Spleen (tissue), 11 donors: ENCODE data around the gene FGF5. TPM values are rescaled to one million over a fixed set of nuclear protein-coding genes. Genes with fewer than 3 reads are reported as not detected.
"Not testable (repeated sequence)": the region's sequence is repeated elsewhere in the genome, so short reads cannot be mapped to it uniquely, and the experiment has no call there.

ENCODE experiments used
- DNase-seq: peaks from one replicate; pipeline ENCODE4 v3.0.0-alpha.2; 2020
- H3K27ac ChIP-seq, 8 donors: fragments of 200-600 bp; sonication (generic) in 7 of 8; 1 replicate in 4 of 8; 2 replicates in 4 of 8; pipeline versions ENCODE4 v1.5.0 to v1.8.0; 2016 to 2021; ENCODE audit warnings: inconsistent platforms in 4 of 8, mild to moderate bottlenecking in 4 of 8, moderate library complexity in 1 of 8
- H3K27me3 ChIP-seq, 7 donors: fragments of 200-600 bp; sonication (generic) in 6 of 7; replicated peaks in 1 of 7; 1 replicate in 4 of 7; 2 replicates in 3 of 7; pipeline versions ENCODE4 v1.5.0 to v1.8.0; 2016 to 2021; ENCODE audit warnings: inconsistent platforms in 3 of 7, mild to moderate bottlenecking in 1 of 7
- H3K36me3 ChIP-seq, 6 donors: fragments of 200-600 bp; sonication (generic) in 5 of 6; 1 replicate in 4 of 6; 2 replicates in 2 of 6; pipeline versions ENCODE4 v1.5.0 to v1.8.0; 2016 to 2021; ENCODE audit warnings: inconsistent platforms in 2 of 6
- H3K4me1 ChIP-seq, 6 donors: fragments of 200-600 bp; sonication (generic) in 5 of 6; 1 replicate in 3 of 6; 2 replicates in 3 of 6; pipeline versions ENCODE4 v1.5.0 to v1.8.0; 2016 to 2021; ENCODE audit warnings: inconsistent platforms in 3 of 6
- H3K4me3 ChIP-seq, 8 donors: fragments of 200-600 bp; sonication (generic) in 7 of 8; 1 replicate in 4 of 8; 2 replicates in 4 of 8; pipeline versions ENCODE4 v1.5.0 to v1.8.0; 2016 to 2021; ENCODE audit warnings: inconsistent platforms in 4 of 8, mild to moderate bottlenecking in 4 of 8, moderate library complexity in 2 of 8
- H3K9me3 ChIP-seq, 8 donors: fragments of 200-600 bp; sonication (generic) in 7 of 8; 1 replicate in 4 of 8; 2 replicates in 4 of 8; pipeline versions ENCODE4 v1.5.0 to v1.8.0; 2016 to 2021; ENCODE audit warnings: inconsistent platforms in 4 of 8
- CTCF ChIP-seq, 11 experiments: fragments of 200-600 bp in 7 of 11; fragments of 450-650 bp in 4 of 11; sonication (generic) in 4 of 11; IDR thresholded peaks in 8 of 11; conservative IDR thresholded peaks in 3 of 11; 1 replicate in 7 of 11; 2 replicates in 4 of 11; pipeline versions ENCODE4 v1.4.0 to v1.8.0; 2016 to 2021; ENCODE audit warnings: antibody characterized with exemption in 11 of 11, inconsistent platforms in 4 of 11, mild to moderate bottlenecking in 1 of 11
- POLR2A ChIP-seq, 3 donors: fragments of 450-650 bp; IDR thresholded peaks; one replicate each; pipeline ENCODE4 v1.5.1; 2017; ENCODE audit warnings: antibody characterized with exemption in 3 of 3, mild to moderate bottlenecking in 1 of 3
- POLR2AphosphoS5 ChIP-seq, 3 donors: sonication (generic); formaldehyde crosslinking; IDR thresholded peaks; one replicate each; pipeline ENCODE4 v1.5.1; 2017; ENCODE audit warnings: antibody characterized with exemption in 3 of 3
- WGBS, 5 donors: extraction: QIAGEN DNeasy Blood & Tissue Kit in 3 of 5; methylation state at CpG; one replicate each; pipeline versions ENCODE4 v1.1.5 to v1.1.7; 2013 to 2018; 5-methylcytosine and 5-hydroxymethylcytosine counted together
- intact Hi-C: fragments of 100-400 bp; cut with DNase I; formaldehyde crosslinking; loops from one replicate; pipeline ENCODE4 v1.15.0; 2023; ENCODE audit warnings: low total_unique reads
- polyA plus RNA-seq, 3 donors: library from polyadenylated mRNA; stranded (reverse); fragments of 200-250 nt; gene quantifications; one replicate each; pipeline ENCODE4 v1.2.1, GENCODE V29; 2013
- total RNA-seq, 7 donors: library from RNA; depleted of rRNA in 3 of 7; stranded (reverse); fragments of >200 nt in 3 of 7; fragmentation: NEBNext Ultra II Directional in 4 of 7; extraction: Animal tissue kit (Norgen Biotek cat#: 25700) in 4 of 7; gene quantifications; one replicate each; pipeline versions ENCODE4 v1.1.0 to v1.2.1, GENCODE V29; 2016 to 2021
- donor health status: healthy with polysubstance abuse.
- donor health status: DM: no; HTN: no; CAD: no; lungs with moderate emphysema.
- donor health status: DM: no; HTN: no; CAD: no.
- donor health status: Bipolar disorder and iron deficiency.
- donor health status: healthy.
- donor health status: DM: no; HTN: no; CAD: no.
- donor health status: DM: yes; HTN: yes; CAD: no.

The FGF5 gene
- total and polyA plus RNA-seq, 10 donors, result 0.06 TPM; not detected in 9

- DNase-seq, result no peak
- H3K9me3 ChIP-seq, result no peaks in the 10 kb centered on the region
- TF ChIP-seq POLR2A (IDR thresholded peaks at IDR 0.05), result no peak
- no peak for TF ChIP-seq CTCF (IDR thresholded peaks at IDR 0.05 in 8 of 11, conservative IDR thresholded peaks at IDR 0.05 in 3 of 11)
- no peak for TF ChIP-seq POLR2AphosphoS5 (IDR thresholded peaks at IDR 0.05)
- H3K36me3 ChIP-seq, result no peaks in the 10 kb centered on the region
- 73 to 96% (median 80%) methylated on average over 3 of the region's 3 CpGs for WGBS, 5 donors
- H3K27me3 ChIP-seq, result peaks cover 0 to 51% (median 0%) of the 10 kb centered on the region in 7 donors
- intact Hi-C loops, result no loop called here
- no peaks in the 10 kb centered on the region for H3K4me1 ChIP-seq
- no peak overlapping the region for H3K4me3 ChIP-seq
- no peak overlapping the region for H3K27ac ChIP-seq
These were observed 44.7 kb downstream of the FGF5 start for GRCh38 chr4:80311130-80311529.

- Histone ChIP-seq H3K36me3 (no peaks in the 10 kb centered on the region), H3K27me3 (peaks cover 0 to 53% (median 0%) of the 10 kb centered on the region in 7 donors), H3K9me3 (no peaks in the 10 kb centered on the region), H3K4me1 (no peaks in the 10 kb centered on the region), H3K27ac (no peak overlapping the region), H3K4me3 (no peak overlapping the region)
- no peak for DNase-seq
- 69 to 79% (median 76%) methylated on average over 1 of the region's 1 CpG for WGBS, 5 donors
- TF ChIP-seq CTCF (IDR thresholded peaks at IDR 0.05 in 8 of 11, conservative IDR thresholded peaks at IDR 0.05 in 3 of 11) (no peak), POLR2A (IDR thresholded peaks at IDR 0.05) (no peak), POLR2AphosphoS5 (IDR thresholded peaks at IDR 0.05) (no peak)
- intact Hi-C loops, result no loop called here
These were observed 45.7 kb downstream of the FGF5 start for GRCh38 chr4:80312124-80312523.

GRCh38 chr4:80313627-80314026 lies 47.2 kb downstream of the FGF5 start:
- TF ChIP-seq POLR2AphosphoS5 (IDR thresholded peaks at IDR 0.05), result no peak
- TF ChIP-seq POLR2A (IDR thresholded peaks at IDR 0.05), result no peak
- no peak for TF ChIP-seq CTCF (IDR thresholded peaks at IDR 0.05 in 8 of 11, conservative IDR thresholded peaks at IDR 0.05 in 3 of 11)
- no peaks in the 10 kb centered on the region for H3K4me1 ChIP-seq
- peaks cover 0 to 39% (median 0%) of the 10 kb centered on the region in 7 donors for H3K27me3 ChIP-seq
- WGBS, 5 donors, result 70 to 85% (median 80%) methylated on average over 7 of the region's 7 CpGs
- no peaks in the 10 kb centered on the region for H3K9me3 ChIP-seq
- H3K36me3 ChIP-seq, result no peaks in the 10 kb centered on the region
- H3K27ac ChIP-seq, result no peak overlapping the region
- intact Hi-C loops, result no loop called here
- DNase-seq, result no peak
- no peak overlapping the region for H3K4me3 ChIP-seq

- H3K27me3 ChIP-seq, result peaks cover 0 to 21% (median 0%) of the 10 kb centered on the region in 7 donors
- intact Hi-C loops, H3K36me3 ChIP-seq, H3K4me1 ChIP-seq, DNase-seq, H3K27ac ChIP-seq, H3K9me3 ChIP-seq, H3K4me3 ChIP-seq: not testable (repeated sequence)
These were observed 49.4 kb downstream of the FGF5 start for GRCh38 chr4:80315848-80316247.

GRCh38 chr4:80321341-80321740 lies 54.9 kb downstream of the FGF5 start:
- DNase-seq, result peak; percentile 35
- intact Hi-C loops, result no loop called here
- H3K4me3 ChIP-seq, result no peak overlapping the region

More at GRCh38 chr4:80321341-80321740, 54.9 kb downstream of the FGF5 start:
- no peaks in the 10 kb centered on the region for H3K9me3 ChIP-seq
- H3K27ac ChIP-seq, result no peak overlapping the region
- no peaks in the 10 kb centered on the region for H3K36me3 ChIP-seq
- WGBS, 5 donors, result 93 to 96% (median 94%) methylated on average over 8 of the region's 8 CpGs
- H3K4me1 ChIP-seq, result no peaks in the 10 kb centered on the region
- TF ChIP-seq POLR2A (IDR thresholded peaks at IDR 0.05) (no peak), POLR2AphosphoS5 (IDR thresholded peaks at IDR 0.05) (no peak), CTCF (IDR thresholded peaks at IDR 0.05 in 8 of 11, conservative IDR thresholded peaks at IDR 0.05 in 3 of 11) (no peak)
- H3K27me3 ChIP-seq, result peaks cover 0 to 13% (median 0%) of the 10 kb centered on the region in 7 donors
